HepG2 (cell line): ENCODE data around the gene B3GALT6. TPM values are rescaled to one million over a fixed set of nuclear protein-coding genes. Genes with fewer than 3 reads are reported as not detected.
A peak's percentile ranks its signal among the peaks of the same experiment; 100 is the strongest.

Experiments
- ATAC-seq: fragments of 200-7000 bp; cut with Tn5 transposase; 3 replicates; pipeline ENCODE4 v1.9.1; 2020; ENCODE audit warnings: mild to moderate bottlenecking, moderate library complexity
- BruUV-seq: library from RNA; stranded (reverse); fragments of 400-500 nt; replicated peaks from 2 replicates; lab custom pipeline; 2021; lab: Mats Ljungman, UMichigan
- CTCF ChIA-PET: fragments of 300-600 bp; formaldehyde crosslinking; extraction: SDS; loops from one replicate; lab custom pipeline; 2021; ENCODE audit warnings: low total read pairs, inconsistent platforms, low intra/inter-chr PET ratio; lab: Yijun Ruan, JAX
- POLR2A ChIA-PET: fragments of 350-600 bp; sonication (Branson Sonifier 250); formaldehyde crosslinking; loops from one replicate; lab custom pipeline; 2020; ENCODE audit warnings: antibody characterized with exemption, inconsistent platforms; lab: Yijun Ruan, JAX
- DNase-seq: peaks from one replicate; pipeline ENCODE4 v3.0.0-alpha.2; 2015; ENCODE audit warnings: low spot score
- FAIRE-seq: peaks from 3 replicates; lab custom pipeline; 2011; peaks lifted over from hg19 to GRCh38; lab: Jason Lieb, UNC
- H2AFZ ChIP-seq: one replicate; pipeline ENCODE4 v1.6.1; 2011; ENCODE audit warnings: low read length, inconsistent platforms
- H3K27ac ChIP-seq: fragments of 300-600 bp; 3 replicates; pipeline ENCODE4 v1.8.0; 2011; ENCODE audit warnings: mixed run types, mild to moderate bottlenecking, mixed read lengths, low read length, inconsistent platforms; ENCODE audit not compliant: insufficient read depth; ENCODE audit errors: extremely low read length
- H3K27me3 ChIP-seq, 2 experiments: fragments of 200-600 bp in 1 of 2; 2 replicates in 1 of 2; 3 replicates in 1 of 2; pipeline versions ENCODE4 v1.6.0 to v1.8.0; 2011; ENCODE audit warnings: low read length in 2 of 2, mild to moderate bottlenecking in 2 of 2, moderate library complexity in 2 of 2, inconsistent platforms in 1 of 2; ENCODE audit not compliant: insufficient read depth in 2 of 2, control insufficient read depth in 1 of 2
- H3K36me3 ChIP-seq, 2 experiments: fragments of 200-600 bp in 1 of 2; replicated peaks in 1 of 2; 2 replicates in 1 of 2; 3 replicates in 1 of 2; pipeline versions ENCODE4 v1.5.1 to v1.8.0; 2011; ENCODE audit warnings: low read length in 2 of 2, inconsistent platforms in 1 of 2; ENCODE audit not compliant: insufficient read depth in 2 of 2, control insufficient read depth in 1 of 2
- H3K4me1 ChIP-seq: 2 replicates; pipeline ENCODE4 v1.5.1; 2012; ENCODE audit warnings: low read length, inconsistent platforms; ENCODE audit not compliant: insufficient read depth
- H3K4me2 ChIP-seq: 2 replicates; pipeline ENCODE4 v1.6.0; 2011; ENCODE audit warnings: low read depth, low read length, inconsistent platforms
- H3K4me3 ChIP-seq, 3 experiments: fragments of 200-600 bp in 1 of 3; sonication (generic), shearing (Covaris generic) in 1 of 3; replicated peaks in 1 of 3; 2 replicates each; pipeline ENCODE4 v1.5.1; 2011 to 2016; ENCODE audit warnings: low read length in 3 of 3, inconsistent platforms in 2 of 3, low read depth in 2 of 3, mild to moderate bottlenecking in 2 of 3, control low read depth in 1 of 3, mixed read lengths in 1 of 3; ENCODE audit not compliant: insufficient read depth in 1 of 3
- H3K79me2 ChIP-seq: one replicate; pipeline ENCODE4 v1.6.1; 2011; ENCODE audit warnings: low read length, inconsistent platforms; ENCODE audit not compliant: insufficient read depth
- H3K9ac ChIP-seq: 2 replicates; pipeline ENCODE4 v1.6.0; 2011; ENCODE audit warnings: mild to moderate bottlenecking, low read depth, low read length, inconsistent platforms; ENCODE audit not compliant: insufficient read depth
- H3K9me3 ChIP-seq: 2 replicates; pipeline ENCODE4 v1.5.1; 2012; ENCODE audit warnings: mild to moderate bottlenecking, low read length
- H4K20me1 ChIP-seq: 2 replicates; pipeline ENCODE4 v1.6.0; 2011; ENCODE audit warnings: inconsistent platforms, mild to moderate bottlenecking, low read length, moderate library complexity; ENCODE audit not compliant: insufficient read depth
- KAT8 ChIP-seq: IDR thresholded peaks from 2 replicates; pipeline ENCODE4 v1.6.1; 2016; ENCODE audit warnings: missing genetic modification reagents, missing compliant biosample characterization
- KLF13 ChIP-seq: sonication (generic); formaldehyde crosslinking; IDR thresholded peaks from 2 replicates; pipeline ENCODE4 v1.4.0; 2020; ENCODE audit warnings: mild to moderate bottlenecking, missing genetic modification reagents
- LBX2 ChIP-seq: sonication (generic); formaldehyde crosslinking; IDR thresholded peaks from 2 replicates; pipeline ENCODE4 v1.5.0; 2020; ENCODE audit warnings: missing genetic modification reagents, mild to moderate bottlenecking, borderline replicate concordance
- RBFOX2 ChIP-seq: fragments of 200-400 bp; formaldehyde crosslinking; IDR thresholded peaks from 2 replicates; pipeline ENCODE4 v1.6.1; 2017; ENCODE audit warnings: low read depth, mild to moderate bottlenecking, low read length
- SKI ChIP-seq: fragments of 450-650 bp; IDR thresholded peaks from one replicate; pipeline ENCODE4 v1.6.1; 2018; ENCODE audit warnings: mild to moderate bottlenecking; ENCODE audit not compliant: partially characterized antibody
- TARDBP ChIP-seq: sonication (generic); formaldehyde crosslinking; IDR thresholded peaks from 2 replicates; pipeline ENCODE4 v1.8.0; 2022; ENCODE audit warnings: mild to moderate bottlenecking, missing genetic modification reagents
- ZBTB14 ChIP-seq: sonication (generic); formaldehyde crosslinking; IDR thresholded peaks from 2 replicates; pipeline ENCODE4 v1.4.0; 2020; ENCODE audit warnings: missing genetic modification reagents
- ZBTB38 ChIP-seq: sonication (generic); formaldehyde crosslinking; IDR thresholded peaks from 2 replicates; pipeline ENCODE4 v1.5.1; 2020; ENCODE audit warnings: mild to moderate bottlenecking, missing genetic modification reagents
- ZBTB8A ChIP-seq: sonication (generic); formaldehyde crosslinking; IDR thresholded peaks from 2 replicates; pipeline ENCODE4 v1.4.0; 2020; ENCODE audit warnings: mild to moderate bottlenecking, low read depth, missing genetic modification reagents, borderline replicate concordance
- ZNF251 ChIP-seq: sonication (generic); formaldehyde crosslinking; IDR thresholded peaks from 2 replicates; pipeline ENCODE4 v1.9.0; 2021; ENCODE audit warnings: mild to moderate bottlenecking, missing genetic modification reagents
- WGBS: methylation state at CpG from one replicate; pipeline ENCODE4 v1.1.6; 2017; ENCODE audit warnings: low lambda C conversion rate; 5-methylcytosine and 5-hydroxymethylcytosine counted together
- in situ Hi-C: cut with HindIII; loops from 2 replicates; pipeline ENCODE4 v1.10.0; 2017; ENCODE audit warnings: low pct_unique_long_range_greater_than_20kb; ENCODE audit not compliant: extremely low pct_ligation_motif_present
- intact Hi-C: fragments of 100-400 bp; cut with micrococcal nuclease; formaldehyde crosslinking; loops from one replicate; pipeline ENCODE4 v1.10.0; 2022; ENCODE audit not compliant: unreplicated experiment
- polyA plus RNA-seq, 8 experiments: library from polyadenylated mRNA; depleted of rRNA in 3 of 8; stranded (reverse) in 7 of 8; unstranded in 1 of 8; fragments of >200 nt; fragmentation: Illumina TruSeq in 4 of 8; extraction: Trizol in 4 of 8; gene quantifications; 2 replicates each; pipeline versions ENCODE4 v1.2.1 to v1.2.3, GENCODE V29; 2011 to 2016; ENCODE audit warnings: low read depth in 4 of 8, missing spikeins in 1 of 8, mixed read lengths in 1 of 8; ENCODE audit not compliant: insufficient read depth in 1 of 8
- total RNA-seq, 5 experiments: library from RNA; depleted of rRNA; stranded (reverse); fragments of >200 nt; fragmentation: Illumina TruSeq; extraction: Trizol; gene quantifications; 2 replicates each; pipeline ENCODE4 v1.2.3, GENCODE V29; 2016; ENCODE audit warnings: low read depth in 1 of 5

The B3GALT6 gene
- total and polyA plus RNA-seq, 2 of the 13 experiments (the other 11 are each of a cell fraction or from before 2014, with no cell fraction given): 3.9 to 14.2 TPM

GRCh38 chr1:1222575-1223225, 9.3 kb upstream of the B3GALT6 start:
- Histone ChIP-seq H3K27me3 (no peaks in the 10 kb centered on the region), H3K4me2 (no peak overlapping the region), H3K27ac (no peak overlapping the region), H2AFZ (no peak overlapping the region), H3K4me3 (no peak overlapping the region), H3K79me2 (peaks cover 16% of the 10 kb centered on the region), H3K4me1 (no peaks in the 10 kb centered on the region), H3K36me3 (peaks cover 37 to 73% of the 10 kb centered on the region in 2 experiments), H3K9me3 (no peaks in the 10 kb centered on the region), H4K20me1 (0 out of 2 replicates have a peak, but pooled peaks cover 7% of the 10 kb centered on the region), H3K9ac (no peak overlapping the region)
- WGBS: 97% methylated on average over 40 of the region's 44 CpGs
- CTCF ChIA-PET: no interaction called here
- 0 out of 2 replicates have a peak, but pooled peaks have one; percentile 19 for TF ChIP-seq LBX2 (CRISPR knock-in tag)
- no peak for TF ChIP-seq KLF13 (CRISPR knock-in tag)
- TF ChIP-seq TARDBP (CRISPR knock-in tag): 0 out of 2 replicates have a peak, but pooled peaks have one; percentile 22
- TF ChIP-seq RBFOX2: 0 out of 2 replicates have a peak, but pooled peaks have one; percentile 33
- TF ChIP-seq ZNF251: no peak
- no peak for TF ChIP-seq SKI
- TF ChIP-seq KAT8 (CRISPR knock-in tag): no peak
- peak; percentile 72 for TF ChIP-seq ZBTB38
- no peak for TF ChIP-seq ZBTB8A (CRISPR knock-in tag)
- no peak for TF ChIP-seq ZBTB14 (CRISPR knock-in tag)
- DNase-seq (no peak), ATAC-seq (no peak), FAIRE-seq (no peak)
- POLR2A ChIA-PET: no interaction called here
- in situ Hi-C loops (no loop called here), intact Hi-C loops (no loop called here)
- BruUV-seq: no TSS peak
